Fibroblast of skin of back (primary cell): ENCODE results near the gene KDM4C.

ENCODE experiments used
- DNase-seq: peaks from one replicate; pipeline ENCODE4 v3.0.0-alpha.2; 2013

The KDM4C gene

GRCh38 chr9:6870650-6871477 lies 113.1 kb downstream of the KDM4C start:
- no peak for DNase-seq

GRCh38 chr9:6873857-6874256 lies 116.1 kb downstream of the KDM4C start:
- peak; percentile 29 for DNase-seq

GRCh38 chr9:6876195-6876894 lies 118.6 kb downstream of the KDM4C start:
- no peak for DNase-seq

- DNase-seq: peak; percentile 84
These were observed 119.9 kb downstream of the KDM4C start for GRCh38 chr9:6877671-6878161.

- no peak for DNase-seq
These were observed 122.9 kb downstream of the KDM4C start for GRCh38 chr9:6880626-6881025.

GRCh38 chr9:6884101-6884500 lies 126.3 kb downstream of the KDM4C start:
- no peak for DNase-seq

- no peak for DNase-seq
These were observed 127.2 kb downstream of the KDM4C start for GRCh38 chr9:6884990-6885389.

- no peak for DNase-seq
These were observed 129.3 kb downstream of the KDM4C start for GRCh38 chr9:6887051-6887450.

GRCh38 chr9:6889868-6890267 lies 132.1 kb downstream of the KDM4C start:
- no peak for DNase-seq

- DNase-seq: no peak
These were observed 135.8 kb downstream of the KDM4C start for GRCh38 chr9:6893350-6894131.

- no peak for DNase-seq
These were observed 136.4 kb downstream of the KDM4C start for GRCh38 chr9:6894135-6894534.

- no peak for DNase-seq
These were observed 138.0 kb downstream of the KDM4C start for GRCh38 chr9:6895754-6896153.

GRCh38 chr9:6896562-6896961 lies 138.8 kb downstream of the KDM4C start:
- peak; percentile 26 for DNase-seq

GRCh38 chr9:6897207-6897822 lies 139.5 kb downstream of the KDM4C start:
- no peak for DNase-seq

- DNase-seq: no peak
These were observed 140.1 kb downstream of the KDM4C start for GRCh38 chr9:6897898-6898302.

- no peak for DNase-seq
These were observed 141.5 kb downstream of the KDM4C start for GRCh38 chr9:6899274-6899673.

GRCh38 chr9:6900440-6900883 lies 142.7 kb downstream of the KDM4C start:
- no peak for DNase-seq

- no peak for DNase-seq
These were observed 143.4 kb downstream of the KDM4C start for GRCh38 chr9:6901180-6901579.

GRCh38 chr9:6902423-6902822 lies 144.7 kb downstream of the KDM4C start:
- peak; percentile 35 for DNase-seq

GRCh38 chr9:6904371-6904770 lies 146.6 kb downstream of the KDM4C start:
- no peak for DNase-seq

- DNase-seq: no peak
These were observed 148.1 kb downstream of the KDM4C start for GRCh38 chr9:6905850-6906375.

GRCh38 chr9:6907772-6908381 lies 150.1 kb downstream of the KDM4C start:
- peak; percentile 41 for DNase-seq
